HG03175 (cell line): ENCODE measurements around the gene CKS2.
"Not testable (repeated sequence)": the region's sequence is repeated elsewhere in the genome, so short reads cannot be mapped to it uniquely, and the experiment has no call there.

Source experiments
- ATAC-seq: cut with Tn5 transposase; IDR thresholded peaks from one replicate; pipeline ENCODE4 v1.9.1; 2021; ENCODE audit warnings: mild to moderate bottlenecking, moderate library complexity; ENCODE audit not compliant: unreplicated experiment

Gene CKS2

GRCh38 chr9:89309608-89310474 is 1.2 kb upstream of the CKS2 start:
- no peak for ATAC-seq

GRCh38 chr9:89311346-89312221 is 589 bp downstream of the CKS2 start:
- ATAC-seq, result no peak

DNA sequence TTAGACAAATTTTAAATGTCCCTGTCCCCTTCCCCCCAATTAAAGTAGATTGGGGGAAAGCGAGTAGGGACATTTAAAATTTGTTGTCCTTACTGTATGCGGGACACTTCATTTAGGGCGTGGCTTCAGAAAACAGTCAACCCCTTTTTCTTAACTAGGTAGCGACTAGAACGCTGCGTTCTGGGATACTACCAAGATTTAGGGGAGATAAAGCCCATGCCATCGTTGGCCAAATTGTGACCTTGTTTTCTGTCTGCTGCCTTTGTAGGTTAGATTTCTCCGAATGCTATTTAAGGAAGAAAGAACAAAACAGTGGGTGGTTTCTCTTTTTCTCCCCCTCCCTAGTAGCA is 1.2 kb downstream of the CKS2 start:
- no peak for ATAC-seq

- no peak for ATAC-seq
These were observed 2.8 kb downstream of the CKS2 start for GRCh38 chr9:89313842-89314241.

GRCh38 chr9:89314955-89315354 is 4.0 kb downstream of the CKS2 start:
- no peak for ATAC-seq

- no peak for ATAC-seq
These were observed 4.5 kb downstream of the CKS2 start for GRCh38 chr9:89315482-89315881.

- no peak for ATAC-seq
These were observed 6.3 kb downstream of the CKS2 start for GRCh38 chr9:89317282-89317681.

DNA sequence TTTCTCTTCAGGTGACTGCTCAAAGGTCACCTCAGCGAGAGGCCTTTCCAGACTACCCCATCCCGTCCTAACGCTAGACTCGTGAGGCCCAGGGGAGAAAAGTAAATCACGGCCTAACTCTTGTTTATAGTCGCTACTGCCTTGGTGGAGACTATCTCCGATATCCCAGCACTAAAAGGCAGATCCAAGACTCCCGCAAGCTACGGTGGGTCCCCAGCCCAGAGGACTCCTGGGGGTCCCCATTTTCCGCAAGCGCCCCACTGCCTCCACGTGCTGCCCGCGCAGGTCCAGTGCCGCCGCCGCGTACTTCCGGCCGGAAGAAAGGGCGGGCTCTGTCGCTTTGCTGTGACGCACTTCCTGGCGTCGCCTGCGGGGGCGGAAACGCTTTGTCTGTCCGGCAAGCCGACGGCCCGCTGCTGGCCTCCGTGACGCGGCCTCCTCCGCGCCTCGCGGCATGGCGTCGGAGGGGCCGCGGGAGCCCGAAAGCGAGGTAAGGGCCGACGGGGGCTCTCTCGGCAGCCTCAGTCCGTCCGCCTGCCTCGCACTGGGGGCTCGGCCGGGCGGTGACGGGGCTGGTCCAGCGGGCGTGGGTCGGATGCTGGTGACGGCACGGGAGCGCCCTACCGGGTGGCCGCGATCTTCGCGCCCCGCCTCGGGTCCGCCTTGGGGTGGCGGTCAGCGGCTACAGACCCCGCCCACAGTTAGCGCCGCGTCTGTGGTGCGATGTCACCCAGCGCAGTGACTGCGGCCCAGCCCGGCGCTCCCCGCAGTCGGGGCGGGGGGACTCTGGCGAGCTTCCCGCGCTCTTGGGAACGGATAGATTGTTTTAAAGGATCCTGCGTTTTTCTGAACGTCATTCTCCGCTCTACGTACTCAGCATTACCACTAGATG is 7.4 kb downstream of the CKS2 start, which contains the start of gene SECISBP2:
Gene SECISBP2 (plus strand): TSS at position 378 of the 892 bp plus-strand sequence. CDS start 77 bp downstream, at position 455.
- ATAC-seq, result peak; percentile 91

- ATAC-seq, result no peak
These were observed 8.3 kb downstream of the CKS2 start for GRCh38 chr9:89319015-89319905.

DNA sequence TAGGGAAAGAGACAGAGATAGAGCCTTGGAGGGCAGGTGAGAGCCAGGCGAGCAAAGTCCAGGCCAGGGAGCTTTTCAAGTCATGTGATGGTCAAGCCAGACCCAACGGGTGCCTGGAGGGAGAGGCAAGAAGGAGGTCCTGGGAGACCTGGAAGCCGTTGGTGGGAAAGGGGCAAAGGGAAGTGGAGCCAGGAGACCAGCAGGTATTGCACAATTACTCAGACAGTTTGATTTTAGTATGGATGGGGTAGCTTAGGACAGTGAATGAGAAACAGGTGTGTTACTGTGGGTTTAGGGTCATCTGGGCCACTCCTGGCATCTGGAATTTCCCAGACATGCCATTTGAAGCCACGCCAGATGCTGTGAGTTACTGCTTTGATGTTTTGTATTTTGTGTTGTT is 12.4 kb downstream of the CKS2 start:
- ATAC-seq, result no peak

DNA sequence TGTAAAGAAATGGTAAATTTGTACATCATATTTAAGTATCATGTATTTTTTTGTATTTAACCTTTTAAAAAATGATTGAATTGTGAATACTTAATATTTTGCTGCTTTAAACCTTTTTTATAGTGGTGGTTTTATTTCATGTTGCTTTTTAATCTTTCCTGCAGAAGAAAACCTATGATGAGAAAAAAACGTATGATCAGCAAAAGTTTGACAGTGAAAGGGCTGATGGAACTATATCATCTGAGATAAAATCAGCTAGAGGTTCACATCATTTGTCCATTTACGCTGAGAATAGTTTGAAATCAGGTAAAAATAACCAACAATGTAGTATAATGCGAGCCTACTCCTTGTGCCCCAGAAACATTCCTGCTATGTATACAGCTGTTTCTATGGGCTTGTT is 14.7 kb downstream of the CKS2 start:
- ATAC-seq, result no peak

DNA sequence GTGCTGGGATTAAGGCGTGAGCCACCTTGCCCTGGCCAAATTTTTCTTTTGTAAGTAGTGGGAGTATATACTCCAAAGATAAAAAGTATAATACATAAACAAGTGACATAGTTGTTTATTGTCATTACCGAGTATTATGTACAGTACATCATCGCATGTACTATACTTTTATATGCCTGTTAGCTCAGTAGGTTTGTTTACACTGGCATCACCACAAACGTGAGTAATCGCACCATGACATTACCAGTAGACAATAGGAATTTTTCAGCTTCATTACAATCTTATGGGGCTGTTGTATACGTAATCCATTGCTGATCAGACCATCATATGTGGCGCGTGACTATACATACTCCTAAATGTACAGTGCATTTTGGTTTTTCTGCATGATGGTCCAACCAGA is 17.1 kb downstream of the CKS2 start:
- no peak for ATAC-seq

DNA sequence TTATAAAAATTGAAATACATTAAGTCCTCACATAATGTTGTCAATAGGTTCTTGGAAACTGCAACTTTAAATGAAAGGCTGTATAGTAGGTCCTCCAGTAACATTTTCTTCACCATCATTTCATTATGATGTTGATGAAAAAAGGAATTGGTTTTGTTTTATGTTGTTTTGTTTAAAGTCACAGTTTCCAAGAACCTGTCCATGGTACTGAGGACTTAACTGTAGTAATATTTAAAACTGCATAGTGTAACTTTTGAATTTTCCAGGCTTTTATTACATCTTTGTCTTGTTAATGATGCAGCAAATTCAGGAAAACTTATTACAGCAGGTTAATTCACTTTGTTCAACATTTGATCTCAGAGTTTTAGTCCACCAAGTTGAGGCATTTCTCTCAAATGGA is 18.9 kb downstream of the CKS2 start:
- ATAC-seq, result no peak

- ATAC-seq, result no peak
These were observed 19.5 kb downstream of the CKS2 start for GRCh38 chr9:89330513-89330912.

DNA sequence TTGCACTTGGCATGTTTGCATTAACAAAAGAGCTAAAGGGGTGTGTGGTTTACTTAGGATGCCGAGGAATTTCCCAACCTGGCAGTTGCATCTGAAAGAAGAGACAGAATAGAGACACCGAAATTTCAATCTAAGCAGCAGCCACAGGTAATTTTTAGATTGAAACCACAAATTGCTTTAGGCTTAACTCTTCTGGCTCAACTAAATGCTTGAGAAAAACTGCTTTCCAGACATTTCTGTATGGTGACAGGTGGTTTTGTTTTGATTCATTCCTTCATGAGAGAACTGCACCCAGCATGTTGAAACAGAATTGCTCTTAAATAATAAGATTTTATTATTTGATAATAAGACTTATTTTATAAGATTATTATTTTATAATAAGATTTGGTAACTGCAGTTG is 28.8 kb downstream of the CKS2 start:
- ATAC-seq, result no peak

- ATAC-seq, result no peak
These were observed 29.3 kb downstream of the CKS2 start for GRCh38 chr9:89340332-89340731.

GRCh38 chr9:89342213-89342612 is 31.2 kb downstream of the CKS2 start:
- ATAC-seq, result no peak

DNA sequence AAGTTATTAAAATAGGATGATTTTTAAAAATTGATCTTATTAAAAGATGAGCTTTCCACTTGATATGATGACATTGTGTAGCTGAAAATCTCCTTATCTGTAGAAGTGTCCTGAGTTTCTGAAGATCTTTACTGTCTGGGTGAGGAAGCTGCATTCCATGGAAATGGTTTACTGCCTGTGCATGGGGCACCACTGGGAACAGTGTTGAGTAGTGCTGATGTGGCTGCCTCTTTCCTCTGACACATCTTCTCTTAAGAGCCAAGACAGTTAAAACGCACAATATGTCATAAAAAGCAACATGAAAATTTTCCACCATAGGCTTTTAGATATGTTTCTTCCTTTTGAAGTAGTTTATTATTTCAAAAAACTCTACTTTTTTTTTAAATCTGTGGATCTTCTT is 32.0 kb downstream of the CKS2 start:
- no peak for ATAC-seq

DNA sequence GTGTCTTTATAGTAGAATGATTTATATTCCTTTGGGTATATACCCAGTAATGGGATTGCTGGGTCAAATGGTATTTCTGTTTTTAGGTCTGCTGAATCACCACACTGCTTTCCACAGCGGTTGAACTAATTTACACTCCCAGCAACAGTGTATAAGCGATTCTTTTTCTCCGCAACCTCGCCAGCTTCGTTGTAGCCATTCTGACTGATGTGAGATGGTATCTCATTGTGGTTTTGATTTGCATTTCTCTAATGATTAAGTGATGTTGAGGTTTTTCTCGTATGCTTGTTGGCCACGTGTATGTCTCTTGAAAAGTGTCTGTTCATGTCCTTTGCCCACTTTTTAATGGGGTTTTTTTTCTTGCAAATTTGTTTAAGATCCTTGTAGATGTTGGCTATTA is 32.8 kb downstream of the CKS2 start:
- ATAC-seq, result not testable (repeated sequence)

DNA sequence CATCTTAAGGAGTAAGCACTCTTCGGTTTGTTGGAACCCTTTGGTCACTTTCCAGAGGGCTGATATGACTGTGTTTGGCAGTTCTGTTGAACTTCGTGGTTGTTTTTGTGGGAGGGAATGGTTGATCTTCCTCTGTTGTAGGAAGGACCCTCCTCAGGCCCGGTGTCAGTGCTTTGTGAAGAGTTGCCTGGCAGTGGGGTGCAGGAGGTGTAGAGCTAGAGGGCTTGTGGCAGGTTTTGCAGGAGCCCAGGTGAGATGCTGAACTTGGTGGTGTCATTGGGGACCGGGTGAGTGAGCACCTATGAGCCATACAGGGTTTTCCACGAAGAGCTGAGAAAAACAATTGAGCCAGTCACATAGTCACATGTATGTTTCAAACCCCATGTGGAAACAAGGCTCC is 34.5 kb downstream of the CKS2 start:
- no peak for ATAC-seq
